CD14-positive monocyte (primary cell): ENCODE results near the gene DYNC1I1. TPM values are rescaled to one million over a fixed set of nuclear protein-coding genes. Genes with fewer than 3 reads are reported as not detected.

Experiments used
- DNase-seq, 3 donors: peaks; one replicate each; pipeline ENCODE4 v3.0.0-alpha.2; 2011 to 2022
- H2AFZ ChIP-seq: 2 replicates; pipeline ENCODE4 v1.6.0; 2012; ENCODE audit warnings: mild to moderate bottlenecking, low read depth, low read length, inconsistent platforms; ENCODE audit not compliant: insufficient read depth, poor library complexity, severe bottlenecking
- H3K27ac ChIP-seq, 2 donors: 1 replicate in 1 of 2; 2 replicates in 1 of 2; pipeline ENCODE4 v1.5.1; 2012 to 2013; ENCODE audit warnings: low read length in 2 of 2, control low read depth in 1 of 2, inconsistent platforms in 1 of 2, low read depth in 1 of 2, mild to moderate bottlenecking in 1 of 2
- H3K27me3 ChIP-seq, 2 donors: one replicate each; pipeline versions ENCODE4 v1.6.0 to v1.6.1; 2011 to 2013; ENCODE audit warnings: low read length in 2 of 2; ENCODE audit not compliant: control insufficient read depth in 2 of 2, insufficient read depth in 2 of 2
- H3K36me3 ChIP-seq, 2 donors: replicated peaks in 1 of 2; 1 replicate in 1 of 2; 2 replicates in 1 of 2; pipeline versions ENCODE4 v1.5.1 to v1.6.1; 2012 to 2013; ENCODE audit warnings: low read length in 2 of 2, control low read depth in 1 of 2, inconsistent platforms in 1 of 2, mild to moderate bottlenecking in 1 of 2; ENCODE audit not compliant: insufficient read depth in 2 of 2, control insufficient read depth in 1 of 2
- H3K4me1 ChIP-seq, 2 donors: 1 replicate in 1 of 2; 2 replicates in 1 of 2; pipeline versions ENCODE4 v1.5.1 to v1.6.1; 2012 to 2013; ENCODE audit warnings: low read length in 2 of 2, control low read depth in 1 of 2, inconsistent platforms in 1 of 2, mild to moderate bottlenecking in 1 of 2, moderate library complexity in 1 of 2; ENCODE audit not compliant: insufficient read depth in 2 of 2, control insufficient read depth in 1 of 2
- H3K4me2 ChIP-seq: replicated peaks from 2 replicates; pipeline ENCODE3; 2012; ENCODE audit warnings: low read length, moderate library complexity, mild to moderate bottlenecking; ENCODE audit not compliant: poor library complexity, severe bottlenecking; ENCODE audit errors: extremely low read depth
- H3K4me3 ChIP-seq, 3 experiments: fragments of 200-600 bp in 1 of 3; sonication (generic) in 1 of 3; replicated peaks in 1 of 3; 1 replicate in 2 of 3; 2 replicates in 1 of 3; pipeline ENCODE4 v1.5.1; 2011 to 2013; ENCODE audit warnings: low read length in 3 of 3, mild to moderate bottlenecking in 3 of 3, control low read depth in 2 of 3, low read depth in 2 of 3, inconsistent platforms in 1 of 3, moderate library complexity in 1 of 3
- H3K79me2 ChIP-seq: 2 replicates; pipeline ENCODE4 v1.6.0; 2012; ENCODE audit warnings: mild to moderate bottlenecking, control low read depth, inconsistent platforms, low read length, moderate library complexity; ENCODE audit not compliant: insufficient read depth
- H3K9ac ChIP-seq: 2 replicates; pipeline ENCODE4 v1.6.0; 2017; ENCODE audit warnings: low read length, mild to moderate bottlenecking; ENCODE audit not compliant: insufficient read depth, poor library complexity, severe bottlenecking
- H3K9me3 ChIP-seq, 2 donors: replicated peaks in 1 of 2; 1 replicate in 1 of 2; 2 replicates in 1 of 2; pipeline versions ENCODE4 v1.5.1 to v1.6.1; 2012 to 2013; ENCODE audit warnings: low read length in 2 of 2, control low read depth in 1 of 2; ENCODE audit not compliant: control insufficient read depth in 1 of 2, insufficient read depth in 1 of 2
- H4K20me1 ChIP-seq: 2 replicates; pipeline ENCODE4 v1.6.0; 2012; ENCODE audit warnings: mild to moderate bottlenecking, low read length, control low read depth, moderate library complexity; ENCODE audit not compliant: insufficient read depth
- H3K27ac Mint-ChIP-seq, 7 donors: one replicate each; pipeline ENCODE4 v1.8.0; 2020; ENCODE audit warnings: mild to moderate bottlenecking in 7 of 7, mixed read lengths in 7 of 7, moderate library complexity in 6 of 7, inconsistent platforms in 2 of 7
- H3K27me3 Mint-ChIP-seq, 3 donors: one replicate each; pipeline ENCODE4 v1.8.0; 2021 to 2022; ENCODE audit warnings: low read depth in 3 of 3, mild to moderate bottlenecking in 3 of 3, mixed read lengths in 3 of 3, moderate library complexity in 3 of 3, inconsistent platforms in 1 of 3
- H3K36me3 Mint-ChIP-seq, 2 donors: one replicate each; pipeline ENCODE4 v1.8.0; 2020; ENCODE audit warnings: mixed read lengths in 2 of 2, inconsistent platforms in 1 of 2, mild to moderate bottlenecking in 1 of 2
- H3K4me1 Mint-ChIP-seq: one replicate; pipeline ENCODE4 v1.8.0; 2020; ENCODE audit warnings: mild to moderate bottlenecking, mixed read lengths
- H3K4me3 Mint-ChIP-seq, 2 donors: one replicate each; pipeline ENCODE4 v1.8.0; 2020; ENCODE audit warnings: mild to moderate bottlenecking in 2 of 2, mixed read lengths in 2 of 2, moderate library complexity in 1 of 2
- H3K9me3 Mint-ChIP-seq, 7 donors: one replicate each; pipeline ENCODE4 v1.8.0; 2020 to 2022; ENCODE audit warnings: mixed read lengths in 7 of 7, mild to moderate bottlenecking in 6 of 7, moderate library complexity in 6 of 7, inconsistent platforms in 2 of 7
- WGBS: methylation state at CpG from one replicate; pipeline ENCODE4 v1.1.5; 2013; ENCODE audit warnings: missing lambda C conversion rate; ENCODE audit not compliant: insufficient coverage; 5-methylcytosine and 5-hydroxymethylcytosine counted together
- intact Hi-C, 2 donors: fragments of 100-400 bp; cut with micrococcal nuclease; formaldehyde crosslinking; loops; one replicate each; pipeline versions ENCODE4 v1.15.0 to v1.15.1; 2023
- polyA plus RNA-seq, 3 donors: library from polyadenylated mRNA; depleted of rRNA in 1 of 3; unstranded in 2 of 3; stranded (reverse) in 1 of 3; fragments of 300-500 nt in 2 of 3; fragments of >200 nt in 1 of 3; fragmentation: Illumina TruSeq in 2 of 3; gene quantifications; 1 replicate in 2 of 3; 2 replicates in 1 of 3; pipeline ENCODE4 v1.2.3, GENCODE V29; 2012 to 2021
- TF ChIP-seq, protein P1 (sequence below): fragments of 200-600 bp; IDR thresholded peaks from one replicate; pipeline ENCODE4 v1.8.0; 2022; ENCODE audit warnings: antibody characterized with exemption, mild to moderate bottlenecking

DYNC1I1 gene
- polyA plus RNA-seq, 3 donors = not detected

DNA sequence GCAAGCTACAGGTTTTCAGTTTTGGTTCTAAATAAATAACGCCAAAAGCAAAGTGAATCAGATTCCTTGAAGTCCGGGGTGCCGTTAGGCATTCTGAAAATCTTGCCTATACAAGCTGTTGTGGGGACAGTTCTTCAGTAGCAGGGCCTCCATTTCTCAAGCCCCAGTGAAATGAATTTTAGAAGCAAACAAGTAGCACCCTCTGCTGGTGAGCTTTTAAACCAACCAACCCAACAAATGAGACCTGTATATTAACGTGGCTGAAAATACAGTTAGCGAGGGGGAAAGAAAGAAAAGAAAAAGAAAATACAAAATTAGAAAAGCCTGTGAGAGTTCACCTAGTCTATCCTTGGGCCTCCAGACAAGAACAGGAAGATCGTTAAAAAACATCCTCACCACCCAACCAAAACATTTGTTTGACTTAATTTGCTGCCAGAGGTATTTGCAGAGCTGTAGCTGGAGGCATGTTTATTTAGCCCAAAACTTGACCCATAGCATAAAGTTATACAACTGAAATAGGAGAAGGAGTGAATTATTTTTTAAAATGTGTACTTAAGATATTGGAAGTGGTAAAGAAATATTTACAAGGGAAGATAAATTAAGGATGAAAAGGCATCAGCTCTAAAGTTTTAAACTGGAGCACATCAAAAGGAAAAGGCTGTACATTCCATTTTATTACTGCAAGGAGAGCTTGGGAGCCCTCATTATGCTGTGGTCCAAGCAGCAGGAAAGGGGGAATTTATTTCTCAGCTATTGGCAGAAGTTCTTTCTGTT, 98.9 kb downstream of the DYNC1I1 start:
- Mint-ChIP-seq H3K27ac (no peak overlapping the region), H3K4me1 (no peaks in the 10 kb centered on the region), H3K4me3 (no peak overlapping the region), H3K9me3 (no peaks in the 10 kb centered on the region), H3K36me3 (no peaks in the 10 kb centered on the region), H3K27me3 (peaks cover 1 to 3% (median 2%) of the 10 kb centered on the region in 3 donors)
- 57% methylated on average over 1 of the region's 6 CpGs for WGBS
- H3K4me2 ChIP-seq = no peak overlapping the region
- H3K36me3 ChIP-seq = no peaks in the 10 kb centered on the region
- H3K4me3 ChIP-seq = no peak overlapping the region
- intact Hi-C loops = no loop called here
- H3K27ac ChIP-seq = no peak overlapping the region
- H4K20me1 ChIP-seq = no peaks in the 10 kb centered on the region
- peak in 1 of 3 donors; percentile 4 for DNase-seq
- no peaks in the 10 kb centered on the region for H3K4me1 ChIP-seq
- TF ChIP-seq, protein P1, sequence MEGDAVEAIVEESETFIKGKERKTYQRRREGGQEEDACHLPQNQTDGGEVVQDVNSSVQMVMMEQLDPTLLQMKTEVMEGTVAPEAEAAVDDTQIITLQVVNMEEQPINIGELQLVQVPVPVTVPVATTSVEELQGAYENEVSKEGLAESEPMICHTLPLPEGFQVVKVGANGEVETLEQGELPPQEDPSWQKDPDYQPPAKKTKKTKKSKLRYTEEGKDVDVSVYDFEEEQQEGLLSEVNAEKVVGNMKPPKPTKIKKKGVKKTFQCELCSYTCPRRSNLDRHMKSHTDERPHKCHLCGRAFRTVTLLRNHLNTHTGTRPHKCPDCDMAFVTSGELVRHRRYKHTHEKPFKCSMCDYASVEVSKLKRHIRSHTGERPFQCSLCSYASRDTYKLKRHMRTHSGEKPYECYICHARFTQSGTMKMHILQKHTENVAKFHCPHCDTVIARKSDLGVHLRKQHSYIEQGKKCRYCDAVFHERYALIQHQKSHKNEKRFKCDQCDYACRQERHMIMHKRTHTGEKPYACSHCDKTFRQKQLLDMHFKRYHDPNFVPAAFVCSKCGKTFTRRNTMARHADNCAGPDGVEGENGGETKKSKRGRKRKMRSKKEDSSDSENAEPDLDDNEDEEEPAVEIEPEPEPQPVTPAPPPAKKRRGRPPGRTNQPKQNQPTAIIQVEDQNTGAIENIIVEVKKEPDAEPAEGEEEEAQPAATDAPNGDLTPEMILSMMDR = peak; percentile 27
- no peaks in the 10 kb centered on the region for H3K79me2 ChIP-seq
- H3K9me3 ChIP-seq = no peaks in the 10 kb centered on the region
- no peaks in the 10 kb centered on the region for H3K27me3 ChIP-seq
- H3K9ac ChIP-seq = no peak overlapping the region
- H2AFZ ChIP-seq = no peak overlapping the region

DNA sequence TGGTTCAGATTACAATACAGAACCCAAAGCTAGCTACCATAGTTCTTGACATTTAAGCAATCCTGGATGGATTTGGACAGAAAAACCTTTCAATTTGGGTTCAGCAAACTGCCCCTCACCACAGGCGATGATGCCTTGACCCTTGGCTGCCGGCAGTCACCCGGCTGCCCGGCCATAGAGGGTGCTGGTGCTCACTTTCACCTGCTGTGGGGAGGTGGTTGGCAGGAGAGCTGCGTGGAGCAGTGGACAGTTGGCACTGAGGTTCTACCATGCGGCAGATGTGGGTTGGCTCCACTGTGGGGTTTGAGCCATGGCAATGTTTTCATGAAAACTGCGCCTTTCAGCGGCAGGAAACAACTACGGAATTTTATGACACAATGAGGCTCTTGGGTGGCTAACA, 99.5 kb downstream of the DYNC1I1 start:
- Histone ChIP-seq H3K4me1 (no peaks in the 10 kb centered on the region), H3K9ac (no peak overlapping the region), H3K36me3 (no peaks in the 10 kb centered on the region), H3K9me3 (no peaks in the 10 kb centered on the region), H3K79me2 (no peaks in the 10 kb centered on the region), H3K27me3 (no peaks in the 10 kb centered on the region), H2AFZ (no peak overlapping the region), H4K20me1 (no peaks in the 10 kb centered on the region), H3K4me3 (no peak overlapping the region), H3K4me2 (no peak overlapping the region), H3K27ac (no peak overlapping the region)
- Mint-ChIP-seq H3K36me3 (no peaks in the 10 kb centered on the region), H3K9me3 (no peaks in the 10 kb centered on the region), H3K4me3 (no peak overlapping the region), H3K4me1 (no peaks in the 10 kb centered on the region), H3K27me3 (peaks cover 1 to 3% (median 2%) of the 10 kb centered on the region in 3 donors), H3K27ac (no peak overlapping the region)
- intact Hi-C loops = no loop called here
- no peak for DNase-seq
- TF ChIP-seq, protein P1 = no peak
- 96% methylated on average over 9 of the region's 9 CpGs for WGBS
